ENCODE results near the gene ASB15. TPM values are rescaled to one million over a fixed set of nuclear protein-coding genes. Genes with fewer than 3 reads are reported as not detected.
"Not testable (repeated sequence)": the region's sequence is repeated elsewhere in the genome, so short reads cannot be mapped to it uniquely, and the experiment has no call there.

Gene ASB15
- polyA plus RNA-seq, 1 donor from 2014 or later, result not detected

DNA sequence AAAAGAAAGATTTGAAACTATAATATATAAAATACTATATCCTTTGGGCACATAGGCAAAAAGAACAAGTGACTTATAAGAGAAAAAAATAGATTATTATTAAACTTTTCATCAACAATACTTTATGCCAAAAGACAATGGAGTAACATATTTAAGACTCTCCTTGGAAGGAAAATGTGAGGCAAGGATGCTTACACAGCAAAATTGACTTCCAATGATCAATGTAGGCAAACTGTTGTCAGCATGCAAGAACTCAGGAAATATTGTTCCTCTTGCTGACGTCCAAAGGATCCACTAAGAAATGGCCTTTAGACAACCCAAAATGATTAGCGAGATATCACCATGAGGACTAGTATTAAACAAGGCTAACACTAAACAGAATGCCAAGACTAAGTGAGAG is 31.2 kb downstream of the ASB15 start:
- no peak overlapping the region for H3K27ac ChIP-seq (ENCODE audit: low read length)
- TF ChIP-seq SMC3 (conservative IDR thresholded peaks at IDR 0.05; ENCODE audit: poor library complexity) (no peak), TAF1 (IDR thresholded peaks at IDR 0.05; ENCODE audit: low read depth) (no peak), POLR2AphosphoS5 (IDR thresholded peaks at IDR 0.05) (no peak), MXI1 (conservative IDR thresholded peaks at IDR 0.05; ENCODE audit: poor library complexity, severe bottlenecking) (no peak)
- TF ChIP-seq, protein P1, sequence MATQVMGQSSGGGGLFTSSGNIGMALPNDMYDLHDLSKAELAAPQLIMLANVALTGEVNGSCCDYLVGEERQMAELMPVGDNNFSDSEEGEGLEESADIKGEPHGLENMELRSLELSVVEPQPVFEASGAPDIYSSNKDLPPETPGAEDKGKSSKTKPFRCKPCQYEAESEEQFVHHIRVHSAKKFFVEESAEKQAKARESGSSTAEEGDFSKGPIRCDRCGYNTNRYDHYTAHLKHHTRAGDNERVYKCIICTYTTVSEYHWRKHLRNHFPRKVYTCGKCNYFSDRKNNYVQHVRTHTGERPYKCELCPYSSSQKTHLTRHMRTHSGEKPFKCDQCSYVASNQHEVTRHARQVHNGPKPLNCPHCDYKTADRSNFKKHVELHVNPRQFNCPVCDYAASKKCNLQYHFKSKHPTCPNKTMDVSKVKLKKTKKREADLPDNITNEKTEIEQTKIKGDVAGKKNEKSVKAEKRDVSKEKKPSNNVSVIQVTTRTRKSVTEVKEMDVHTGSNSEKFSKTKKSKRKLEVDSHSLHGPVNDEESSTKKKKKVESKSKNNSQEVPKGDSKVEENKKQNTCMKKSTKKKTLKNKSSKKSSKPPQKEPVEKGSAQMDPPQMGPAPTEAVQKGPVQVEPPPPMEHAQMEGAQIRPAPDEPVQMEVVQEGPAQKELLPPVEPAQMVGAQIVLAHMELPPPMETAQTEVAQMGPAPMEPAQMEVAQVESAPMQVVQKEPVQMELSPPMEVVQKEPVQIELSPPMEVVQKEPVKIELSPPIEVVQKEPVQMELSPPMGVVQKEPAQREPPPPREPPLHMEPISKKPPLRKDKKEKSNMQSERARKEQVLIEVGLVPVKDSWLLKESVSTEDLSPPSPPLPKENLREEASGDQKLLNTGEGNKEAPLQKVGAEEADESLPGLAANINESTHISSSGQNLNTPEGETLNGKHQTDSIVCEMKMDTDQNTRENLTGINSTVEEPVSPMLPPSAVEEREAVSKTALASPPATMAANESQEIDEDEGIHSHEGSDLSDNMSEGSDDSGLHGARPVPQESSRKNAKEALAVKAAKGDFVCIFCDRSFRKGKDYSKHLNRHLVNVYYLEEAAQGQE (IDR thresholded peaks at IDR 0.05; ENCODE audit: borderline replicate concordance), result no peak
- H3K36me3 ChIP-seq (ENCODE audit: insufficient read depth, low read length), result no peaks in the 10 kb centered on the region
- H3K9ac ChIP-seq (ENCODE audit: low read length), result no peak overlapping the region
- H2AFZ ChIP-seq (ENCODE audit: low read depth, low read length), result no peak overlapping the region
- H3K9me3 ChIP-seq (ENCODE audit: low read length), result no peaks in the 10 kb centered on the region
- no peaks in the 10 kb centered on the region for H4K20me1 ChIP-seq (ENCODE audit: insufficient read depth)
- H3F3A ChIP-seq (ENCODE audit: insufficient read depth, low read length, poor library complexity, severe bottlenecking), result no peaks in the 10 kb centered on the region
- H3K9me2 ChIP-seq (ENCODE audit: insufficient read depth, low read length), result no peaks in the 10 kb centered on the region
- no peak overlapping the region for H3K4me2 ChIP-seq (ENCODE audit: low read length)
- no peaks in the 10 kb centered on the region for H3K79me2 ChIP-seq (replicated peaks; ENCODE audit: insufficient read depth, low read length)
- H3K4me3 ChIP-seq (ENCODE audit: low read length), result no peak overlapping the region
- no peaks in the 10 kb centered on the region for H3K27me3 ChIP-seq (ENCODE audit: insufficient read depth, low read depth, low read length)

DNA sequence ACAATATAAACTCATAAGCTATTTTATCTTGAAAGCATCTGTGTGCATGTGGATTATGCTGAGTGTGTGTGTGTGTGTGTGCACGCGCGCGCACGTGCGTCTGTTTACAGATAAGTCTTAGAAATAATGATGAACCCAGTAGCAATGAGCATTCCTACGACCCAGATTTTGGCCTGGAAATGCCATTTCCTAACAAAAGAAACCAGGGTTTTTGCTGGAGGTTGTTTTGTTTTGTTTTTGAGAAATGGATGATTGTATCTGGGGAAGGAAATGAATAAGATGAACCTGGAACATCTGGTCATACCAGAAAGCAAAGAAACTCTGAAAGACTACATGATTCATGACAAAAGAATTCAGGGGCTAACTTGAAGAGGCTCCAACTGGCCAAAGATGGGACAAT is 31.9 kb downstream of the ASB15 start:
- Histone ChIP-seq H3K9me3 (ENCODE audit: low read length) (no peaks in the 10 kb centered on the region), H3K9ac (ENCODE audit: low read length) (no peak overlapping the region), H3F3A (ENCODE audit: insufficient read depth, low read length, poor library complexity, severe bottlenecking) (no peaks in the 10 kb centered on the region), H3K4me3 (ENCODE audit: low read length) (no peak overlapping the region), H2AFZ (ENCODE audit: low read depth, low read length) (no peak overlapping the region), H3K27ac (ENCODE audit: low read length) (no peak overlapping the region), H3K79me2 (replicated peaks; ENCODE audit: insufficient read depth, low read length) (no peaks in the 10 kb centered on the region), H3K36me3 (ENCODE audit: insufficient read depth, low read length) (no peaks in the 10 kb centered on the region), H3K9me2 (ENCODE audit: insufficient read depth, low read length) (no peaks in the 10 kb centered on the region), H3K27me3 (ENCODE audit: insufficient read depth, low read depth, low read length) (no peaks in the 10 kb centered on the region), H3K4me2 (ENCODE audit: low read length) (no peak overlapping the region), H4K20me1 (ENCODE audit: insufficient read depth) (no peaks in the 10 kb centered on the region)
- TF ChIP-seq SMC3 (conservative IDR thresholded peaks at IDR 0.05; ENCODE audit: poor library complexity), result no peak
- TF ChIP-seq TAF1 (IDR thresholded peaks at IDR 0.05; ENCODE audit: low read depth), result no peak
- TF ChIP-seq, protein P2, sequence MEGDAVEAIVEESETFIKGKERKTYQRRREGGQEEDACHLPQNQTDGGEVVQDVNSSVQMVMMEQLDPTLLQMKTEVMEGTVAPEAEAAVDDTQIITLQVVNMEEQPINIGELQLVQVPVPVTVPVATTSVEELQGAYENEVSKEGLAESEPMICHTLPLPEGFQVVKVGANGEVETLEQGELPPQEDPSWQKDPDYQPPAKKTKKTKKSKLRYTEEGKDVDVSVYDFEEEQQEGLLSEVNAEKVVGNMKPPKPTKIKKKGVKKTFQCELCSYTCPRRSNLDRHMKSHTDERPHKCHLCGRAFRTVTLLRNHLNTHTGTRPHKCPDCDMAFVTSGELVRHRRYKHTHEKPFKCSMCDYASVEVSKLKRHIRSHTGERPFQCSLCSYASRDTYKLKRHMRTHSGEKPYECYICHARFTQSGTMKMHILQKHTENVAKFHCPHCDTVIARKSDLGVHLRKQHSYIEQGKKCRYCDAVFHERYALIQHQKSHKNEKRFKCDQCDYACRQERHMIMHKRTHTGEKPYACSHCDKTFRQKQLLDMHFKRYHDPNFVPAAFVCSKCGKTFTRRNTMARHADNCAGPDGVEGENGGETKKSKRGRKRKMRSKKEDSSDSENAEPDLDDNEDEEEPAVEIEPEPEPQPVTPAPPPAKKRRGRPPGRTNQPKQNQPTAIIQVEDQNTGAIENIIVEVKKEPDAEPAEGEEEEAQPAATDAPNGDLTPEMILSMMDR (IDR thresholded peaks at IDR 0.05; ENCODE audit: poor library complexity, severe bottlenecking), result no peak
- no peak for TF ChIP-seq EZH2 (IDR thresholded peaks at IDR 0.05; ENCODE audit: borderline replicate concordance, insufficient read depth, low read length, poor library complexity, severe bottlenecking)
- TF ChIP-seq RAD21 (conservative IDR thresholded peaks at IDR 0.05), result no peak
- TF ChIP-seq EP300 (conservative IDR thresholded peaks at IDR 0.05; ENCODE audit: poor library complexity, severe bottlenecking), result no peak
- TF ChIP-seq MXI1 (conservative IDR thresholded peaks at IDR 0.05; ENCODE audit: poor library complexity, severe bottlenecking), result no peak
- TF ChIP-seq, protein P1 (IDR thresholded peaks at IDR 0.05; ENCODE audit: borderline replicate concordance), result no peak
- TF ChIP-seq POLR2AphosphoS5 (IDR thresholded peaks at IDR 0.05), result no peak

DNA sequence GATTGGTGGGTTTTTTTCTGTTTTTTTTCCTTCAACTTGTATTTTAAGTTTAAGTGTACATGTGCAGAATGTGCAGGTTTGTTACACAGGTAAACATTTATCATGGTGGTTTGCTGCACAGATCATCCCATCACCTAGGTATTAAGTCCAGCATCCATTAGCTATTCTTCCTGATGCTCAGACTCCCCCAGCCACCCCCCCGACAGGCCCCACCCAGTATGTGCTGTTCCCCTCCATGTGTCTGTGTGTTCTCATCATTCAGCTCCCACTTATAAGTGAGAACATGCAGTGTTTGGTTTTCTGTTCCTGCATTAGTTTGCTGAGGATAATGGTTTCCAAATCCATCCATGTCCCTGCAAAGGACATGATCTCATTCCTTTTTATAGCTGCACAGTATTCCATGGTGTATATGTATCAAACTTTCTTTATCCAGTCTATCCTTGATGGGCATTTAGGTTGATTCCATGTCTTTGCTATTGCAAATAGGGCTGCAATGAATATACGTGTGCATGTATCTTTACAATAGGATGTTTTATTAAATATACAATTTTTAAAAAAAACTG is 32.5 kb downstream of the ASB15 start:
- H3K79me2 ChIP-seq (replicated peaks; ENCODE audit: insufficient read depth, low read length), result not testable (repeated sequence)

More for the DNA sequence above, 32.5 kb downstream of the ASB15 start:
- not testable (repeated sequence) for H4K20me1 ChIP-seq (ENCODE audit: insufficient read depth); H3K9ac ChIP-seq (ENCODE audit: low read length); H2AFZ ChIP-seq (ENCODE audit: low read depth, low read length); H3K4me2 ChIP-seq (ENCODE audit: low read length); H3K27me3 ChIP-seq (ENCODE audit: insufficient read depth, low read depth, low read length); H3K9me3 ChIP-seq (ENCODE audit: low read length); H3K4me3 ChIP-seq (ENCODE audit: low read length); H3F3A ChIP-seq (ENCODE audit: insufficient read depth, low read length, poor library complexity, severe bottlenecking); H3K9me2 ChIP-seq (ENCODE audit: insufficient read depth, low read length); H3K36me3 ChIP-seq (ENCODE audit: insufficient read depth, low read length); H3K27ac ChIP-seq (ENCODE audit: low read length)

Data from neural cell (in vitro differentiated cells).